Erythroblast (primary cell): ENCODE data around the gene LKAAEAR1.

Experiments used
- GATA1 ChIP-seq: IDR thresholded peaks from 2 replicates; pipeline ENCODE4 v1.6.1; 2011; ENCODE audit warnings: low read depth, mild to moderate bottlenecking, control low read depth, low read length, moderate library complexity
- POLR2A ChIP-seq: IDR thresholded peaks from 2 replicates; pipeline ENCODE4 v1.6.1; 2011; ENCODE audit warnings: mild to moderate bottlenecking, low read length

DNA sequence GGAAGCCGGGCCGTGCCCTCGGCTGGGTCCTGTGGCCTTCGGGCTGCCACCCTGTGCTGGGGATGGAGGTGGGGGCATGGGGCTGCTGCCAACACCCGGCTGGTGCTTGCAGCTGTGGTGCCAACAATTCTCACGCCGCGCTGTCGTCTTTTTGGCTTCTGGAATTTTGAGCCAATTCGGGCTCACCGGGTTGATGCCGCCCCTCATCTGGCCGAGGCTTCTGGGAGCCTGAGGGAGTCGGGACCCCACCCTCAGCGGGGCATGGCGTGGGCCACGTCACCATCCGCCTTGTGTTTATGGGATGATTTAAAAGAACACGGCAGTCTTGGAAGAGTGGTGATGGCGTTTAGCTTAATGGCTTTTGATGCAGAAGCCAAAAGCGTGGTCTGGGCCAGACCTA lies 31.8 kb upstream of the LKAAEAR1 start:
- TF ChIP-seq POLR2A (no peak), GATA1 (no peak)
